GM23338 (cell line): Measurements from ENCODE around the gene TRIP4. TPM values are rescaled to one million over a fixed set of nuclear protein-coding genes. Genes with fewer than 3 reads are reported as not detected.

ENCODE experiments used
- ATAC-seq: fragments of 200-7000 bp; cut with Tn5 transposase; 3 replicates; pipeline ENCODE4 v1.9.1; 2020
- DNase-seq: peaks from one replicate; pipeline ENCODE4 v3.0.0-alpha.2; 2015; ENCODE audit warnings: low spot score
- H2AFZ ChIP-seq: fragments of 200-600 bp; sonication (generic); 2 replicates; pipeline ENCODE4 v1.8.0; 2016; ENCODE audit warnings: antibody characterized with exemption, mild to moderate bottlenecking, moderate library complexity
- H3F3A ChIP-seq: fragments of 200-600 bp; sonication (generic); replicated peaks from 2 replicates; pipeline ENCODE4 v1.8.0; 2017; ENCODE audit warnings: antibody characterized with exemption, mixed run types, low read depth
- H3K27ac ChIP-seq: fragments of 200-600 bp; sonication (generic); 2 replicates; pipeline ENCODE4 v1.6.1; 2016; ENCODE audit warnings: low read depth
- H3K27me3 ChIP-seq: fragments of 200-600 bp; sonication (generic); 2 replicates; pipeline ENCODE4 v1.8.0; 2016; ENCODE audit warnings: mild to moderate bottlenecking, mixed run types, moderate library complexity; ENCODE audit not compliant: insufficient read depth
- H3K36me3 ChIP-seq: fragments of 200-600 bp; sonication (generic); 2 replicates; pipeline ENCODE4 v1.8.0; 2016; ENCODE audit warnings: mild to moderate bottlenecking; ENCODE audit not compliant: insufficient read depth
- H3K4me1 ChIP-seq: fragments of 200-600 bp; sonication (generic); 2 replicates; pipeline ENCODE4 v1.8.0; 2016; ENCODE audit warnings: mild to moderate bottlenecking, moderate library complexity; ENCODE audit not compliant: insufficient read depth
- H3K4me2 ChIP-seq: fragments of 200-600 bp; sonication (generic); 2 replicates; pipeline ENCODE4 v1.7.1; 2017; ENCODE audit warnings: mixed run types
- H3K4me3 ChIP-seq: fragments of 200-600 bp; sonication (generic); 2 replicates; pipeline ENCODE4 v1.6.1; 2016; ENCODE audit warnings: mixed run types
- H3K79me2 ChIP-seq: fragments of 200-600 bp; sonication (generic); replicated peaks from 2 replicates; pipeline ENCODE4 v1.8.0; 2017; ENCODE audit warnings: mild to moderate bottlenecking; ENCODE audit not compliant: insufficient read depth
- H3K9me2 ChIP-seq: fragments of 200-600 bp; sonication (generic); 2 replicates; pipeline ENCODE4 v1.8.0; 2017; ENCODE audit not compliant: insufficient read depth
- H4K20me1 ChIP-seq: fragments of 200-600 bp; sonication (generic); replicated peaks from 2 replicates; pipeline ENCODE4 v1.8.0; 2017; ENCODE audit warnings: mild to moderate bottlenecking; ENCODE audit not compliant: insufficient read depth
- H3K27ac Mint-ChIP-seq: 2 replicates; pipeline ENCODE4 v1.8.0; 2020; ENCODE audit warnings: inconsistent platforms, mild to moderate bottlenecking, moderate library complexity, mixed read lengths
- H3K27me3 Mint-ChIP-seq: 3 replicates; pipeline ENCODE4 v1.8.0; 2022; ENCODE audit warnings: low read depth, mild to moderate bottlenecking, moderate library complexity, mixed read lengths, inconsistent platforms; ENCODE audit not compliant: insufficient read depth, poor library complexity
- H3K36me3 Mint-ChIP-seq: 3 replicates; pipeline ENCODE4 v1.8.0; 2021; ENCODE audit warnings: low read depth, mild to moderate bottlenecking, inconsistent platforms, moderate library complexity, mixed read lengths
- H3K4me1 Mint-ChIP-seq: 3 replicates; pipeline ENCODE4 v1.8.0; 2020; ENCODE audit warnings: mild to moderate bottlenecking, inconsistent platforms, mixed read lengths
- H3K4me3 Mint-ChIP-seq: 3 replicates; pipeline ENCODE4 v1.8.0; 2021; ENCODE audit warnings: moderate library complexity, mild to moderate bottlenecking, inconsistent platforms, mixed read lengths
- H3K9me3 Mint-ChIP-seq: 3 replicates; pipeline ENCODE4 v1.8.0; 2020; ENCODE audit warnings: moderate library complexity, mild to moderate bottlenecking, inconsistent platforms, mixed read lengths
- CREB1 ChIP-seq: fragments of 250-450 bp; sonication (Bioruptor Pico); IDR thresholded peaks from 2 replicates; pipeline ENCODE4 v1.5.0; 2020; ENCODE audit warnings: low read depth, mild to moderate bottlenecking, moderate library complexity
- CTCF ChIP-seq, 2 experiments: fragments of 200-600 bp in 1 of 2; sonication (generic) in 1 of 2; conservative IDR thresholded peaks; 2 replicates each; pipeline versions ENCODE4 v1.5.1 to v1.6.1; 2016 to 2017; ENCODE audit warnings: antibody characterized with exemption in 2 of 2, low read depth in 2 of 2, mild to moderate bottlenecking in 2 of 2, moderate library complexity in 1 of 2
- ETS1 ChIP-seq: IDR thresholded peaks from 2 replicates; pipeline ENCODE4 v1.6.1; 2016; ENCODE audit warnings: antibody characterized with exemption
- EZH2 ChIP-seq: fragments of 200-600 bp; sonication (generic); IDR thresholded peaks from one replicate; pipeline ENCODE4 v1.8.0; 2017; ENCODE audit warnings: antibody characterized with exemption, mild to moderate bottlenecking, low read depth; ENCODE audit not compliant: unreplicated experiment
- EZH2phosphoT487 ChIP-seq: fragments of 200-600 bp; sonication (generic); IDR thresholded peaks from one replicate; pipeline ENCODE4 v1.8.1; 2018; ENCODE audit warnings: antibody characterized with exemption; ENCODE audit not compliant: unreplicated experiment
- JUNB ChIP-seq: IDR thresholded peaks from one replicate; pipeline ENCODE4 v1.6.1; 2016; ENCODE audit warnings: antibody characterized with exemption; ENCODE audit not compliant: unreplicated experiment
- NANOG ChIP-seq: IDR thresholded peaks from 2 replicates; pipeline ENCODE4 v1.6.1; 2016; ENCODE audit warnings: antibody characterized with exemption, borderline replicate concordance
- POLR2AphosphoS5 ChIP-seq: IDR thresholded peaks from 2 replicates; pipeline ENCODE4 v1.6.1; 2016; ENCODE audit warnings: antibody characterized with exemption, low read depth
- REST ChIP-seq: IDR thresholded peaks from one replicate; pipeline ENCODE4 v1.6.1; 2018; ENCODE audit warnings: antibody characterized with exemption; ENCODE audit not compliant: unreplicated experiment
- STAT1 ChIP-seq: IDR thresholded peaks from one replicate; pipeline ENCODE4 v1.6.1; 2016; ENCODE audit warnings: antibody characterized with exemption; ENCODE audit not compliant: unreplicated experiment
- ZNF114 ChIP-seq: fragments of 250-450 bp; sonication (Bioruptor Pico); IDR thresholded peaks from 2 replicates; pipeline ENCODE4 v1.5.0; 2020; ENCODE audit warnings: mild to moderate bottlenecking, moderate library complexity
- ZNF331 ChIP-seq: fragments of 250-450 bp; sonication (Bioruptor Pico); IDR thresholded peaks from 2 replicates; pipeline ENCODE4 v1.5.0; 2020; ENCODE audit warnings: low read depth, mild to moderate bottlenecking, moderate library complexity
- ZNF462 ChIP-seq: fragments of 250-450 bp; sonication (Bioruptor Pico); IDR thresholded peaks from 2 replicates; pipeline ENCODE4 v1.5.0; 2020; ENCODE audit warnings: mild to moderate bottlenecking, moderate library complexity
- polyA plus RNA-seq: library from polyadenylated mRNA; unstranded; fragments of >200 nt; fragmentation: Nextera tagmentation; extraction: Ambion mirVana; gene quantifications from 2 replicates; pipeline ENCODE4 v1.2.1, GENCODE V29; 2016
- total RNA-seq: library from RNA; depleted of rRNA; stranded (reverse); fragments of >200 nt; shearing (Covaris generic); gene quantifications from 2 replicates; pipeline ENCODE4 v1.2.3, GENCODE V29; 2014

The TRIP4 gene
- total and polyA plus RNA-seq, 2 experiments from 2014 or later: 10.3 to 16.0 TPM

- H3K79me2 ChIP-seq: peaks cover 13% of the 10 kb centered on the region
- H3K4me1 ChIP-seq: peaks cover 8% of the 10 kb centered on the region; the same call in 1 of the 2 replicates
- Mint-ChIP-seq H3K4me3 (peak overlapping the region; percentile 88), H3K4me1 (peaks cover 10% of the 10 kb centered on the region), H3K27me3 (peaks cover 10% of the 10 kb centered on the region), H3K27ac (no peak overlapping the region), H3K36me3 (peaks cover 34% of the 10 kb centered on the region; the same call in 2 of the 3 replicates), H3K9me3 (no peaks in the 10 kb centered on the region)
- H3K9me2 ChIP-seq: no peaks in the 10 kb centered on the region
- H3K4me2 ChIP-seq: peak overlapping the region; percentile 86; the same call in 1 of the 2 replicates
- H2AFZ ChIP-seq: no peak overlapping the region
- H3K36me3 ChIP-seq: peaks cover 9% of the 10 kb centered on the region
- TF ChIP-seq CTCF (conservative IDR thresholded peaks at IDR 0.05; ENCODE audit: low read depth in 2 of 2) (no peak), EZH2 (no peak), REST (no peak), POLR2AphosphoS5 (no peak), ZNF462 (CRISPR knock-in tag) (no peak), STAT1 (no peak), JUNB (no peak), ZNF331 (CRISPR knock-in tag) (no peak), ZNF114 (CRISPR knock-in tag) (no peak), EZH2phosphoT487 (no peak), NANOG (no peak), ETS1 (no peak), CREB1 (CRISPR knock-in tag) (no peak)
- DNase-seq (no peak), ATAC-seq (no peak)
- peaks cover 35% of the 10 kb centered on the region for H3K27me3 ChIP-seq
- no peak overlapping the region for H3K27ac ChIP-seq
- H4K20me1 ChIP-seq: peaks cover 5% of the 10 kb centered on the region; the same call in 1 of the 2 replicates
- peak overlapping the region; percentile 66; the same call in 1 of the 2 replicates for H3K4me3 ChIP-seq
- 0 out of 2 replicates have a peak, but pooled peaks cover 3% of the 10 kb centered on the region for H3F3A ChIP-seq
Measured at GRCh38 chr15:64379216-64379960, 8.2 kb upstream of the TRIP4 start.
